CD14-positive monocyte (primary cell): Measurements from ENCODE around the gene IQSEC3. TPM values are rescaled to one million over a fixed set of nuclear protein-coding genes. Genes with fewer than 3 reads are reported as not detected.
"Not testable (repeated sequence)": the region's sequence is repeated elsewhere in the genome, so short reads cannot be mapped to it uniquely, and the experiment has no call there.

Experiments
- DNase-seq, 3 donors: peaks; one replicate each; pipeline ENCODE4 v3.0.0-alpha.2; 2011 to 2022
- H2AFZ ChIP-seq: 2 replicates; pipeline ENCODE4 v1.6.0; 2012; ENCODE audit warnings: mild to moderate bottlenecking, low read depth, low read length, inconsistent platforms; ENCODE audit not compliant: insufficient read depth, poor library complexity, severe bottlenecking
- H3K27ac ChIP-seq, 2 donors: 1 replicate in 1 of 2; 2 replicates in 1 of 2; pipeline ENCODE4 v1.5.1; 2012 to 2013; ENCODE audit warnings: low read length in 2 of 2, control low read depth in 1 of 2, inconsistent platforms in 1 of 2, low read depth in 1 of 2, mild to moderate bottlenecking in 1 of 2
- H3K27me3 ChIP-seq, 2 donors: one replicate each; pipeline versions ENCODE4 v1.6.0 to v1.6.1; 2011 to 2013; ENCODE audit warnings: low read length in 2 of 2; ENCODE audit not compliant: control insufficient read depth in 2 of 2, insufficient read depth in 2 of 2
- H3K36me3 ChIP-seq, 2 donors: replicated peaks in 1 of 2; 1 replicate in 1 of 2; 2 replicates in 1 of 2; pipeline versions ENCODE4 v1.5.1 to v1.6.1; 2012 to 2013; ENCODE audit warnings: low read length in 2 of 2, control low read depth in 1 of 2, inconsistent platforms in 1 of 2, mild to moderate bottlenecking in 1 of 2; ENCODE audit not compliant: insufficient read depth in 2 of 2, control insufficient read depth in 1 of 2
- H3K4me1 ChIP-seq, 2 donors: 1 replicate in 1 of 2; 2 replicates in 1 of 2; pipeline versions ENCODE4 v1.5.1 to v1.6.1; 2012 to 2013; ENCODE audit warnings: low read length in 2 of 2, control low read depth in 1 of 2, inconsistent platforms in 1 of 2, mild to moderate bottlenecking in 1 of 2, moderate library complexity in 1 of 2; ENCODE audit not compliant: insufficient read depth in 2 of 2, control insufficient read depth in 1 of 2
- H3K4me2 ChIP-seq: replicated peaks from 2 replicates; pipeline ENCODE3; 2012; ENCODE audit warnings: low read length, moderate library complexity, mild to moderate bottlenecking; ENCODE audit not compliant: poor library complexity, severe bottlenecking; ENCODE audit errors: extremely low read depth
- H3K4me3 ChIP-seq, 3 experiments: fragments of 200-600 bp in 1 of 3; sonication (generic) in 1 of 3; replicated peaks in 1 of 3; 1 replicate in 2 of 3; 2 replicates in 1 of 3; pipeline ENCODE4 v1.5.1; 2011 to 2013; ENCODE audit warnings: low read length in 3 of 3, mild to moderate bottlenecking in 3 of 3, control low read depth in 2 of 3, low read depth in 2 of 3, inconsistent platforms in 1 of 3, moderate library complexity in 1 of 3
- H3K79me2 ChIP-seq: 2 replicates; pipeline ENCODE4 v1.6.0; 2012; ENCODE audit warnings: mild to moderate bottlenecking, control low read depth, inconsistent platforms, low read length, moderate library complexity; ENCODE audit not compliant: insufficient read depth
- H3K9ac ChIP-seq: 2 replicates; pipeline ENCODE4 v1.6.0; 2017; ENCODE audit warnings: low read length, mild to moderate bottlenecking; ENCODE audit not compliant: insufficient read depth, poor library complexity, severe bottlenecking
- H3K9me3 ChIP-seq, 2 donors: replicated peaks in 1 of 2; 1 replicate in 1 of 2; 2 replicates in 1 of 2; pipeline versions ENCODE4 v1.5.1 to v1.6.1; 2012 to 2013; ENCODE audit warnings: low read length in 2 of 2, control low read depth in 1 of 2; ENCODE audit not compliant: control insufficient read depth in 1 of 2, insufficient read depth in 1 of 2
- H4K20me1 ChIP-seq: 2 replicates; pipeline ENCODE4 v1.6.0; 2012; ENCODE audit warnings: mild to moderate bottlenecking, low read length, control low read depth, moderate library complexity; ENCODE audit not compliant: insufficient read depth
- H3K27ac Mint-ChIP-seq, 7 donors: one replicate each; pipeline ENCODE4 v1.8.0; 2020; ENCODE audit warnings: mild to moderate bottlenecking in 7 of 7, mixed read lengths in 7 of 7, moderate library complexity in 6 of 7, inconsistent platforms in 2 of 7
- H3K27me3 Mint-ChIP-seq, 3 donors: one replicate each; pipeline ENCODE4 v1.8.0; 2021 to 2022; ENCODE audit warnings: low read depth in 3 of 3, mild to moderate bottlenecking in 3 of 3, mixed read lengths in 3 of 3, moderate library complexity in 3 of 3, inconsistent platforms in 1 of 3
- H3K36me3 Mint-ChIP-seq, 2 donors: one replicate each; pipeline ENCODE4 v1.8.0; 2020; ENCODE audit warnings: mixed read lengths in 2 of 2, inconsistent platforms in 1 of 2, mild to moderate bottlenecking in 1 of 2
- H3K4me1 Mint-ChIP-seq: one replicate; pipeline ENCODE4 v1.8.0; 2020; ENCODE audit warnings: mild to moderate bottlenecking, mixed read lengths
- H3K4me3 Mint-ChIP-seq, 2 donors: one replicate each; pipeline ENCODE4 v1.8.0; 2020; ENCODE audit warnings: mild to moderate bottlenecking in 2 of 2, mixed read lengths in 2 of 2, moderate library complexity in 1 of 2
- H3K9me3 Mint-ChIP-seq, 7 donors: one replicate each; pipeline ENCODE4 v1.8.0; 2020 to 2022; ENCODE audit warnings: mixed read lengths in 7 of 7, mild to moderate bottlenecking in 6 of 7, moderate library complexity in 6 of 7, inconsistent platforms in 2 of 7
- CTCF ChIP-seq: fragments of 200-600 bp; IDR thresholded peaks from one replicate; pipeline ENCODE4 v1.8.0; 2022; ENCODE audit warnings: antibody characterized with exemption, mild to moderate bottlenecking
- WGBS: methylation state at CpG from one replicate; pipeline ENCODE4 v1.1.5; 2013; ENCODE audit warnings: missing lambda C conversion rate; ENCODE audit not compliant: insufficient coverage; 5-methylcytosine and 5-hydroxymethylcytosine counted together
- intact Hi-C, 2 donors: fragments of 100-400 bp; cut with micrococcal nuclease; formaldehyde crosslinking; loops; one replicate each; pipeline versions ENCODE4 v1.15.0 to v1.15.1; 2023
- polyA plus RNA-seq, 3 donors: library from polyadenylated mRNA; depleted of rRNA in 1 of 3; unstranded in 2 of 3; stranded (reverse) in 1 of 3; fragments of 300-500 nt in 2 of 3; fragments of >200 nt in 1 of 3; fragmentation: Illumina TruSeq in 2 of 3; gene quantifications; 1 replicate in 2 of 3; 2 replicates in 1 of 3; pipeline ENCODE4 v1.2.3, GENCODE V29; 2012 to 2021

Gene IQSEC3
- polyA plus RNA-seq, 3 donors = not detected

DNA sequence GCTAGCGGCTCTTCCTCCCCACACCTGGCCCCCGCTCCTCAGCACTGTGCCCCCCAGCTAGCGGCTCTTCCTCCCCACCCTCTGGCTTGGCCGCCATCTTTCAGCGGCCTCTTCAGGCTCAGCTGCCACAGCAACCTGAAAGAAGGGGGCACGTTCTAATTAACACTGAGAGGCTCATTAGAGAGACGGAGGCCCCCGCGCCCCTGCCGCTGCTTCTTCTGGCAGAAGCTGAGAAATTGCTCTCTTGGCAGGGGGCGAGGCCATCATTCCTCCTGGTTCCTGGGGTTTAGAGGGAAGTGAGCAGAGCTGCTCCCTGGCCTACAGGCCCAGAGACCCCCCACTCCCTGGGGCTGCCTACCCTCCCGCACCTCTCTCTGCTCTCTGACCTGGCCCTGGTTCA is 64.4 kb downstream of the IQSEC3 start:
- Histone ChIP-seq H3K4me2 (no peak overlapping the region), H3K4me1 (no peaks in the 10 kb centered on the region), H2AFZ (no peak overlapping the region), H4K20me1 (no peaks in the 10 kb centered on the region), H3K9me3 (no peaks in the 10 kb centered on the region), H3K79me2 (no peaks in the 10 kb centered on the region), H3K9ac (no peak overlapping the region), H3K27ac (no peak overlapping the region), H3K27me3 (no peaks in the 10 kb centered on the region), H3K4me3 (no peak overlapping the region), H3K36me3 (no peaks in the 10 kb centered on the region)
- H3K9me3 Mint-ChIP-seq = peaks cover 0 to 2% (median 0%) of the 10 kb centered on the region in 7 donors
- WGBS = 94% methylated on average over 10 of the region's 12 CpGs
- TF ChIP-seq CTCF = no peak
- DNase-seq = no peak
- H3K4me1 Mint-ChIP-seq = peaks cover 10% of the 10 kb centered on the region
- H3K4me3 Mint-ChIP-seq = no peak overlapping the region
- intact Hi-C loops = no loop called here
- H3K36me3 Mint-ChIP-seq = no peaks in the 10 kb centered on the region
- H3K27me3 Mint-ChIP-seq = peaks cover 5 to 10% (median 6%) of the 10 kb centered on the region in 3 donors
- H3K27ac Mint-ChIP-seq = peak overlapping the region in 1 of 7 donors; percentile 68

GRCh38 chr12:131732-132495 is 65.3 kb downstream of the IQSEC3 start:
- no peaks in the 10 kb centered on the region for H3K4me1 ChIP-seq
- WGBS = 96% methylated on average over 12 of the region's 12 CpGs
- Mint-ChIP-seq H3K4me3 (no peak overlapping the region), H3K4me1 (peaks cover 10% of the 10 kb centered on the region), H3K27me3 (peaks cover 5 to 8% (median 7%) of the 10 kb centered on the region in 3 donors), H3K36me3 (no peaks in the 10 kb centered on the region), H3K9me3 (peaks cover 0 to 2% (median 0%) of the 10 kb centered on the region in 7 donors), H3K27ac (peak overlapping the region in 2 of 7 donors; percentile 54 to 68)
- H3K27ac ChIP-seq = no peak overlapping the region
- no peak for DNase-seq
- no peaks in the 10 kb centered on the region for H3K27me3 ChIP-seq
- H3K36me3 ChIP-seq = no peaks in the 10 kb centered on the region
- no peak overlapping the region for H3K4me3 ChIP-seq
- no peak overlapping the region for H3K4me2 ChIP-seq
- TF ChIP-seq CTCF = no peak
- H3K79me2 ChIP-seq = no peaks in the 10 kb centered on the region
- H2AFZ ChIP-seq = no peak overlapping the region
- H4K20me1 ChIP-seq = no peaks in the 10 kb centered on the region
- no peaks in the 10 kb centered on the region for H3K9me3 ChIP-seq
- H3K9ac ChIP-seq = no peak overlapping the region
- intact Hi-C loops = no loop called here

DNA sequence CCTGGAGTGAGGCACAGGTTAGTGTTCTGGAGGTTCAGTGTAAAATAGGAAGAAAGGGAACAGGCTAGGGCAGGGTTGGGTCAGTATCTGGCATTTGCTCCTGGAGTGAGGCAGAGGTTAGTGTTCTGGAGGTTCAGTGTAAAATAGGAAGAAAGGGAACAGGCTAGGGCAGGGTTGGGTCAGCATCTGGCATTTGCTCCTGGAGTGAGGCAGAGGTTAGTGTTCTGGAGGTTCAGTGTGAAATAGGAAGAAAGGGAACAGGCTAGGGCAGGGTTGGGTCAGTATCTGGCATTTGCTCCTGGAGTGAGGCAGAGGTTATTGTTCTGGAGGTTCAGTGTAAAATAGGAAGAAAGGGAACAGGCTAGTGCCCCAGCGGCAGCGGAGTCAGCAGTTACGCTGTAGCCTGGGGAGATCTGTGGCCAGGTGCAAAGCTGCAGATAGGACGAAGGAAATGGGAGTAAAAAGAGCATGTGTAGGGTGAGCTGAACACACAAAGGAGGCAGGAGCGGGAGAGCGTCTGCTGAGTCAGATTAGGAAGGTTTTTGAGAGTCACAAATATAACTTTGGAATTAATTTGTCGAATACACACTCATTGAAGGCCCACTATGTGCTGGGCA is 67.2 kb downstream of the IQSEC3 start:
- H3K9me3 ChIP-seq, H3K4me2 ChIP-seq, DNase-seq, H3K9ac ChIP-seq, H3K4me1 Mint-ChIP-seq, H3K27ac Mint-ChIP-seq, H3K27ac ChIP-seq, H3K4me1 ChIP-seq, H3K36me3 ChIP-seq, intact Hi-C loops, H3K36me3 Mint-ChIP-seq, H3K9me3 Mint-ChIP-seq, H3K4me3 Mint-ChIP-seq, H4K20me1 ChIP-seq, H3K27me3 ChIP-seq, H3K4me3 ChIP-seq, H3K79me2 ChIP-seq, H2AFZ ChIP-seq: not testable (repeated sequence)
- H3K27me3 Mint-ChIP-seq = peaks cover 9 to 17% (median 16%) of the 10 kb centered on the region in 3 donors
- 70% methylated on average over 6 of the region's 7 CpGs for WGBS
